GM13977 (cell line): ENCODE results near the gene HSCB.

Experiments used
- DNase-seq: peaks from one replicate; pipeline ENCODE4 v3.0.0; 2012; ENCODE audit warnings: low spot score
- in situ Hi-C: fragments of 300-500 bp; cut with MboI; formaldehyde crosslinking; loops from one replicate; pipeline ENCODE4 v1.12.0; 2022; ENCODE audit warnings: low sequenced_read_pairs, low pct_unique_long_range_greater_than_20kb, mixed read lengths, inconsistent platforms; ENCODE audit not compliant: unreplicated experiment
- TF ChIP-seq, protein P1 (sequence below): IDR thresholded peaks from 2 replicates; pipeline ENCODE4 v1.5.1; 2012; ENCODE audit warnings: mild to moderate bottlenecking, control low read depth; ENCODE audit not compliant: insufficient read depth; ENCODE audit errors: extremely low read depth, missing control alignments

Gene HSCB

GRCh38 chr22:28772633-28773460 is 31.0 kb downstream of the HSCB start, which contains the start of gene CCDC117:
Gene CCDC117 (plus strand): TSS chr22:28772695. CDS start chr22:28772850, 155 bp downstream.
- TF ChIP-seq, protein P1, sequence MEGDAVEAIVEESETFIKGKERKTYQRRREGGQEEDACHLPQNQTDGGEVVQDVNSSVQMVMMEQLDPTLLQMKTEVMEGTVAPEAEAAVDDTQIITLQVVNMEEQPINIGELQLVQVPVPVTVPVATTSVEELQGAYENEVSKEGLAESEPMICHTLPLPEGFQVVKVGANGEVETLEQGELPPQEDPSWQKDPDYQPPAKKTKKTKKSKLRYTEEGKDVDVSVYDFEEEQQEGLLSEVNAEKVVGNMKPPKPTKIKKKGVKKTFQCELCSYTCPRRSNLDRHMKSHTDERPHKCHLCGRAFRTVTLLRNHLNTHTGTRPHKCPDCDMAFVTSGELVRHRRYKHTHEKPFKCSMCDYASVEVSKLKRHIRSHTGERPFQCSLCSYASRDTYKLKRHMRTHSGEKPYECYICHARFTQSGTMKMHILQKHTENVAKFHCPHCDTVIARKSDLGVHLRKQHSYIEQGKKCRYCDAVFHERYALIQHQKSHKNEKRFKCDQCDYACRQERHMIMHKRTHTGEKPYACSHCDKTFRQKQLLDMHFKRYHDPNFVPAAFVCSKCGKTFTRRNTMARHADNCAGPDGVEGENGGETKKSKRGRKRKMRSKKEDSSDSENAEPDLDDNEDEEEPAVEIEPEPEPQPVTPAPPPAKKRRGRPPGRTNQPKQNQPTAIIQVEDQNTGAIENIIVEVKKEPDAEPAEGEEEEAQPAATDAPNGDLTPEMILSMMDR, result peak; percentile 17
- in situ Hi-C loops, result no loop called here
- peak; percentile 95 for DNase-seq

DNA sequence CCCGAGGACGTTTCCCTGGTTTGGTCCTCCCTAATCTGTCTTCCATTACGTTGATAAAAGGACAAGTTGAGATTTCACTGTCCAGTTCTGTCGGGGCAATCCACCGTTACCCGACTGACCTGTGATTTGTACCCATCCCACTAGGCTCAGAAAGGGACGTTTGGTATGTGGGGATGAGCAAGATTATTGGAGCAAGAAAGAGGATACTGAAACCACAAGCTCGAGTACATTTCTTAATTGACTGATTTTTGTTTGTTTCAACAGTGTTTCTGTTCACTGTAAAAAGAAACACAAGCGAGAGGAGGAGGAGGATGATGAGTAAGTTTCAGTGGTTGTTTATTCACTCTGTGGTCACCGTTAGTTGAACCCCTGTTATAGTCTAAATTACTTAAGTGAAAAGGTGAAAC is 31.6 kb downstream of the HSCB start:
- TF ChIP-seq, protein P1, result no peak
- in situ Hi-C loops, result no loop called here
- peak; percentile 69 for DNase-seq

DNA sequence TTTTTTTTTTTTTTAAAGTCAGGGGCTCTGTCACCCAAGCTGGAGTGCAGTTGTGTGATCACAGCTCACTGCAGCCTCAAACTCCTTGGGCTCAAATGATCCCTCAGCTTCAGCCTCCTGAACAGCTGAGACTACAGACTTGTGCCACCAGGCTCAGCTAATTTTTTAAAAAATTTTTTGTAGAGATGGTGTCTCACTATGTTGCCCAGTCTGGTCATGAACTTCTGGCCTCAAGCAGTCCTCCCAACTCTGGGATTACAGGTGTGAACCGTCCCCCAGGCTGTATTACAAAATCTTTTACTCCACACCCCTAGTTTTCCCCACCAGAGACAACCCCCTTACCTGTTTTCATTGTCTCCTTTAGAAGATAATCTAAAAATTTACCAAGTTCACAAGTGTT is 32.5 kb downstream of the HSCB start:
- in situ Hi-C loops, result no loop called here
- DNase-seq, result no peak
- TF ChIP-seq, protein P1, result no peak

DNA sequence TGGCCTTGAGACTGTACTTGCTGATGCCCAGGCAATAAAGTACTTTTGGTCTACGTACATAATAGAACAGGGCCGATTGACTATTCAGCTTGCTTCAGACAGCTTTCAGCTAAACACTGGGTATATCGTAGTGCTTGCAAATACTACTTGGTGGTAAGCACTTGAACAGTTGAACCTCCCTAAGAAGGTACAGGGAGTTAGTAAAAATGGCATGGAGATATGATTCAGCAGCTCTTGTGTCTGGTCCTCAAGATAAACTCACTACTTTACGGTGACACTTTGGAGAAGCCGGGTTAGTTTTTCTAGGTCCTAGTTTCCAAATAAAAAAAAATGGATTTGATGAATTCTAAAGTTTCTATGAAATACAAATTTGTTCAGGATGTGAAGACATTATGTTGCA is 38.0 kb downstream of the HSCB start:
- TF ChIP-seq, protein P1, result no peak
- no peak for DNase-seq
- in situ Hi-C loops, result no loop called here

DNA sequence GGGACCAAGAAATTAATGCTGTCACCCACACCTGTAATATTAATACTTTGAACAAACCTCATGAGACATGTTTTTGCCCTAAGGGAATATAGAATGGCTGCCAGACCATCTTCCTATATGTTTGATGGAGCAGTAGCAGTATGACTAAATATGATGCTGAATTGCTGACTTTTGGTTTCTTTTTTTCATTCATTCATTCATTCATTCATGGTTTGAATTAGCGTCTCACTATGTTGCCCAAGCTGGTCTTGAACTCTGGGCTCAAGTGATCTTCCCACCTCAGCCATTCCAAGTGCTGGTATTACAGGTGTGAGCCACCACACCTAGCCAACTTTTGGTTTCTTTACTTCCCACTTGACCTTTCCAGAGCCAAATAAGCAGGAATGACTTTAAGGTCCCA is 38.5 kb downstream of the HSCB start:
- in situ Hi-C loops, result no loop called here
- DNase-seq, result no peak
- TF ChIP-seq, protein P1, result no peak

- in situ Hi-C loops, result no loop called here
- TF ChIP-seq, protein P1, result no peak
- no peak for DNase-seq
Measured at GRCh38 chr22:28783786-28784671, 42.2 kb downstream of the HSCB start.
